Omental fat pad (tissue), 4 donors: ENCODE results near the gene ATP8B4. TPM values are rescaled to one million over a fixed set of nuclear protein-coding genes. Genes with fewer than 3 reads are reported as not detected.

Source experiments
- ATAC-seq: fragments of 150-250 bp; one replicate; pipeline ENCODE4 v1.9.1; 2016; ENCODE audit warnings: mild to moderate bottlenecking, moderate library complexity; ENCODE audit not compliant: low FRiP score
- DNase-seq: peaks from one replicate; pipeline ENCODE4 v3.0.0-alpha.2; 2019; ENCODE audit warnings: low spot score
- CTCF ChIP-seq, 3 donors: fragments of 450-650 bp; IDR thresholded peaks; one replicate each; pipeline ENCODE4 v1.5.1; 2016 to 2017; ENCODE audit warnings: antibody characterized with exemption in 3 of 3, mild to moderate bottlenecking in 3 of 3, moderate library complexity in 2 of 3
- total RNA-seq, 4 donors: library from RNA; depleted of rRNA; stranded (reverse); fragments of >200 nt; gene quantifications; one replicate each; pipeline ENCODE4 v1.1.0, GENCODE V29; 2016

ATP8B4 gene
- total RNA-seq, 4 donors from 2014 or later = 12.1 to 32.3 (median 16.5) TPM

GRCh38 chr15:50003786-50004334, 115.2 kb downstream of the ATP8B4 start:
- peak; percentile 64 for ATAC-seq
- TF ChIP-seq CTCF (IDR thresholded peaks at IDR 0.05) = no peak
- peak; percentile 63 for DNase-seq

GRCh38 chr15:49991587-49991986, 127.4 kb downstream of the ATP8B4 start:
- no peak for TF ChIP-seq CTCF (IDR thresholded peaks at IDR 0.05)
- DNase-seq = no peak
- ATAC-seq = no peak

DNA sequence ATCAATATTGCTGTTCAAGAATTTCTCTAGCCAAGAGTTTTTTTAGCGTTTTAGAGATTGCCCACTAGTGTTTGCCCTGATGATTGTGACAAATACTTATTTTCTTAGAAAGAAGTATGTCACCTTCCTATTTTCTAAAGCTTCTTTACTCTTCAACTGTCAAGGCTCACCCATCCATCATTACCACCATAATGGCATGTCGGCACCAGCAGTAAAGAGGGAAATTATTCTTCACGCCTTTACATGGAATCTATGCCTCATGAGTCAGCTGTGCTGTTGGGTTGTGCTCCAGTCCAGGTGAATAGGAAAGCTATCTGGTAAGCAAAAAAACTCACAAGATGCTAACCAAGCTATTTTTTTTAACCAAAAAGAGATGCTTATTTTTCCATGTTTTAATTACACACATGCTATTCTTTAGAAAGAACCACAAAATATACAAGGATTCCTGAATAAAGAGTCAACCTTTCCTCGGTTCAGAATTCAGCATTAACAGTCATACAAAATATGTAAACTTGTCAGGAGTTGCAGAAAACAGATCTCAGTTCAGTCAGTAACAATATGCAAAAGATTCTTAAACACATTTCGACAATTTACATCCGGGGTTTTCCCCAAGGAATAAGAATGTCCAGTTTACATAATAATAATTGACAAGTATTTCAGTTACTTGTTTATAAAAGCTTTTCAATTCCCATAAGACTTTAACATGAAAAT, 128.0 kb downstream of the ATP8B4 start:
- ATAC-seq = no peak
- TF ChIP-seq CTCF (IDR thresholded peaks at IDR 0.05) = no peak
- DNase-seq = no peak

DNA sequence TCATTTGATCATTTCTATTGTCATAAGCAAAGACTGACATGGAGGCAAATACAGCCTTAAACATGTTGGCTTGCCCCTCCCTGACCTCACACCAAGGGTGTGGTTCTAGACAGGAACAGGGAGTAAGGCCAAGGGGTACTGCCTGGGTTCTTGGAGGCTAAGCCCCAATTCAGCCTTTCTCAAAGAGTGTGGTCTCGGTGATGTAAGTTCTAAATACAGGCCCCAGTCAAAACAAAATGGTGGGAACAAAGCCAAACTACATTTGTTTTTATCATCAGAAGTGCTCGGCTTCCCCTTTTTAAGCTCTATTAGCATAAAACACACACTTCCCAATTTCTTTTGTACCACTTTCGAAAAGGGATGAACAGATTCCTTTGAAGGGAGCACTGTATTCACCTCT, 129.5 kb downstream of the ATP8B4 start:
- TF ChIP-seq CTCF (IDR thresholded peaks at IDR 0.05) = no peak
- ATAC-seq = no peak
- no peak for DNase-seq

DNA sequence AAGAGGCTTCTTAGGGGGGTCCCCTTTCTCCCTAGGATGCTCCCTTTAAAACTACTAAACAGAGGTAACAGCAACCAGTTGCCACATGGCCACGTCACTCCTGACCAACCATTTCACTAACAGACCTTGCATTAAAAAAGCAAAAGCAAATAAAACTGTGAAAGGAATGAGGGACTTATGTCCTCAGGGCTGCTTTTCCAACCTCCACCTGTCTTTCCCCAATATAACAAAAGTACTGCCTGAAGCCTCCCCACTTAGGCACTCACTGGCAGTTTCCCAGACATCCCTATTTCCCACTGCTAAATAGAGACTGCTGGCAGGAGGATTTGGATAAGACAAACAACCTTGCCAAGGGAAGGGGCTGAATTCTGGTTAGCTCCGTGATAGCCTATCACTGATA, 130.3 kb downstream of the ATP8B4 start:
- ATAC-seq (no peak), DNase-seq (no peak)
- TF ChIP-seq CTCF (IDR thresholded peaks at IDR 0.05) = no peak

GRCh38 chr15:49987896-49988295, 131.1 kb downstream of the ATP8B4 start:
- TF ChIP-seq CTCF (IDR thresholded peaks at IDR 0.05) = no peak
- ATAC-seq (no peak), DNase-seq (no peak)

DNA sequence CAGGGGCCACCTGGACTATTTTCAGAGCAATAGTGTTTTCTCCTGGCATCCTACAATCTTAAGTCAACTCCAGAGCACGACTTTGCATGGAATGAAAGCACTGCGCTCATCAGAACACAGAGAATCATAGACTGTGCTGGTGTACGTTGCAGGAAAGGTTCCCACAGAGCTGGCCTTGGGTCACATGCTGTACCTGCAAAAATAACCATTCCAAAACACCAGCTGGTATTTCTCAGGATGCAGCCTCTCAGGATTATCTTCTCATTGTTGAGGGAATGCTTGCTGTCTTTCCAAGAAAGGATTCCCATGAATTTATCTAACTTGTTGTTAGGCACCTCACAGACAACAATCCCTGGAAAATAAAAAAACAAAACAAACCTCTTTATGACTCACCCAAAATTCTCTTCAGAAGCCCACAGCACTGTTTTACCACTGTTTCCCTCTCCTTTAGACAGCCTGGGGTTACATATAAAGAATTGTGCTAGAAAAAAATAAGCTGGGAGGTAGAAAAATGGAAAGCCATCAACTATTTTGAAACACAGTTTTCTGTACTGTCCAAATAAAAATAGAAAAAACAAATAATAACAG, 131.7 kb downstream of the ATP8B4 start:
- no peak for DNase-seq
- ATAC-seq = no peak
- no peak for TF ChIP-seq CTCF (IDR thresholded peaks at IDR 0.05)
